Ureter (tissue), 1 donor: ENCODE results near the gene OR52N4. TPM values are rescaled to one million over a fixed set of nuclear protein-coding genes. Genes with fewer than 3 reads are reported as not detected.
"Not testable (repeated sequence)": the region's sequence is repeated elsewhere in the genome, so short reads cannot be mapped to it uniquely, and the experiment has no call there.

ENCODE experiments used
- DNase-seq: peaks from one replicate; pipeline ENCODE4 v3.0.0-alpha.2; 2020; ENCODE audit warnings: low spot score
- total RNA-seq: library from RNA; stranded (reverse); gene quantifications from one replicate; pipeline ENCODE4 v1.2.4, GENCODE V29; 2023
- donor health status: DM: yes; HTN: yes; CAD: no.

Gene OR52N4
- 0.75 TPM for total RNA-seq

DNA sequence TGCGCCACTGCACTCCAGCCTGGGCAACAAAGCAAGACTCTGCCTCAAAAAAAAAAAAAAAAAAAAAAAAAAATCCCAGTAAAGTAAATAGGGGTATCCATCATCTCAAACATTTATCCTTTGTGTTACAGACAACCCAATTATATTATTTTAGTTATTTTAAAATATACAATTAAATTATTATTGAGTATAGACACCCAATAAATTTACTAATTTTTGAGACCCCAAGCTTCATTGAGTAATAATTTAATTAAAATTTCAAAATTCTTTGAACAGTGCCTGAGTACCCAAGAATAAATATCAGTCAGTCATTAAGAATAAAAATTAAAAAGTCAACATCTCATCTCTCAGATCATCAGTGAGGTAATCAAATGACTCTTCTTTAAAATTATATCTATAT is at the start of gene OR52N4:
TSS of gene OR52N4 (plus strand) at position 301 of the 400 bp plus-strand sequence. CDS start 498 bp downstream, outside the sequence.
- no peak for DNase-seq

DNA sequence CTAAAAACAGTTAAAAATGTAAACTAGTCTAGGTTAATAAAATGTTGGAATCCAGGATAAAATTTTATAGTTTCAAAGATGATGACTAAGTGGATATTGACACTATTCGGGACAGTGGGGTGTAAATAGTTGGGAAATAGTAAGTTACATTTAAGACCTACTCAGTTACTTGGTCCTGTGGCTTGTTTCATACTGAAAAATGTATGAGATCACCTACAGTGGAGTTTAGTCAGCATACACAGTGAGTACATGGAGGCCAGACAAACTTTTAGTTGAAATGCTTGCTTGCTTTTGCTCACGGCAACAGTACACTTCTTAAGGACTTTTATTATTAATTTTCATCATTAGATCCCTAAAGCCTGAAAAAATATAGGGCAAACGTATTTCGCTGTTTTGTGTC is 48.4 kb upstream of the OR52N4 start:
- DNase-seq, result no peak

DNA sequence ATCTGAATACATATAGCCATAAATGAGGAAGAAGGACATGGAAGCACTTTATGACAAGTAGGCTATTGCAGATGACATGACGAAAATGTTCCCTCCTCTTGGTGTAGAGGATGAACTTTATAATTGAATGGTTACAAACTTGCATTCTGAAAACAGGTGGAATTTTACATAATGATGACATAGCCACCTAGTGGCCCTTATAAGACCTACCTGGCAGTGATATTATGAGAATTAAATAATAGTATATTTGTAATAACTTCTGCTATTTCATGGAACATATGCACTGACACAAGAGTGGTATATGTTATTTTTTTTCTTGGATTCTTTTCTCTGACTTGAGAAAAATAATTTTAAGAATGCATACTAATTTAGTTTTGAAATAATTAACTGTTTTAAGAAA is 41.5 kb upstream of the OR52N4 start:
- DNase-seq, result no peak

DNA sequence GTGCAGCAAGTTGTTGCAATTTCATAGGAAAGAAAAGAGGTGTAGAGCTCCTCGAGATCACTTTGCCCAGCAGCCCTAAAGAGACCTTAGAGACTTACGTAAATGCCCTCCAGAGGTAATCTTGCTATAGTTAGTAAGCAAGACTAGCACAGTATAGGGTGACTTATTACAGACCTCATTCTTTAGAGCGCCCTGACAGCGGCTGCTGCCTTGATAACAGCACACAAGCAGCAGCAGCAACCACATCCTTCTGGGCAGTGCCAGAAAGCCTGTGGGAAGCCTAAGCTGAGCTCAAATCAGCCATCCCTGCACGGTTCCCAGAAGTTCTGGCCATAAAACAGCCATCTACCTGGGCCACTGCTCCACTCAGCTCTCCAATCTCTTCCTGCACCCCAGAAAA is 40.3 kb upstream of the OR52N4 start:
- no peak for DNase-seq

DNA sequence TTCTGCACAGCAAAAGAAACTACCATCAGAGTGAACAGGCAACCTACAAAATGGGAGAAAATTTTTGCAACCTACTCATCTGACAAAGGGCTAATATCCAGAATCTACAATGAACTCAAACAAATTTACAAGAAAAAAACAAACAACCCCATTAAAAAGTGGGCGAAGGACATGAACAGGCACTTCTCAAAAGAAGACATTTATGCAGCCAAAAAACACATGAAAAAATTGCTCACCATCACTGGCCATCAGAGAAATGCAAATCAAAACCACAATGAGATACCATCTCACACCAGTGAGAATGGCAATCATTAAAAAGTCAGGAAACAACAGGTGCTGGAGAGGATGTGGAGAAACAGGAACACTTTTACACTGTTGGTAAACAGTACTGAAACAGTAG is 37.5 kb upstream of the OR52N4 start:
- DNase-seq, result not testable (repeated sequence)

DNA sequence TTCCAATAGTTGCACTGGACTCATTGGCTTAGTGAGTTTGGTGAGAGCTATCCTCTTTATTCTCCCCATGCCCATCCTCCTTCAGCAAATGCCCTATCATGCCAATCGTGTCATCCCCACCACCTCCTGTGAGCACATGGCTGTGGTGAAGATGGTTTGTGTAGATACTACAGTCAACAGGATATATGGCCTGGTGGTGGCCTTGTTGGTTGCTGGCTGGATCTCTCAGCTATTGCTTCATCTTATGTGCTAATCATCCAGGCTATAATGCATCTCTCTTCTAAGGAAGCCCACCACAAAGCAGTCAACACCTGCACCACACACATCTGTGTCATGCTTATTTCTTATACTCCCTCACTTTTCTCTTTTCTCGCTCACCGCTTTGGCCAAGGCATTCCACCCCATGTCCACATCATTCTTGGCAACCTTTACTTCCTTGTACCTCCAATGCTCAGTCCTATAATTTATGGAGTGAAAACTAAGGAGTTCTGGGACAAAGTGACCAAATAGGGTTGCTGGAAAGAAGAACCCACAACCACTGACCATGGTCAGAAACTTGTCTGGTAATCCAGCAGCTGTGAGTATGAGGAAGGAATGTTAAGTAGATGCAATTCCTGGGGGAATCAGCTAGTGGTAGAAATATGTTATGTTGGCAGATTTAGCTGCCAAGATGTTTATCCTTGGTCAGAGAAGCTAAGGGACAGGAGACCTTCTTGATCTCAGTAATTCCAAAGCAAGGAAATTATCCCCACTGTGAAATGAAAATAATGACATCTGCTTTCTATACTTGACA is 34.1 kb upstream of the OR52N4 start:
- DNase-seq, result no peak

DNA sequence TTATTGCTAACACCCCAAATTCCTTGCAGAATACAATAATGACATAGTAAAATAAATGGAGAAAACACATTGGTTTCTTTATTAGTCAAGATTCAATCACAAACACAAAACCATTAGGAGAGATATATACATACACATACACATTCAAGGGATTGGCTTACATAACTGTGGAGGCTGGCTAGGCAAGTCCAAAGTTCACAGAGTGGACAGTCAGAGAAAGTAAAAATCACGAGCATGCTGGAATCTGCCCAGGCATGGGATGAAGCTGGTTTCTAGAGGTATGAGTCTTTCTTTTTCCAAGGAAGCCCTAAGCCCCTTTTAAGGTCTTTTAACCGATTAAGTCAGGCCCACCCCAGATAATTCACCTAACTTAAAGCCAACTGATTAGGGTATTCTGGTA is 31.4 kb upstream of the OR52N4 start:
- DNase-seq, result no peak

DNA sequence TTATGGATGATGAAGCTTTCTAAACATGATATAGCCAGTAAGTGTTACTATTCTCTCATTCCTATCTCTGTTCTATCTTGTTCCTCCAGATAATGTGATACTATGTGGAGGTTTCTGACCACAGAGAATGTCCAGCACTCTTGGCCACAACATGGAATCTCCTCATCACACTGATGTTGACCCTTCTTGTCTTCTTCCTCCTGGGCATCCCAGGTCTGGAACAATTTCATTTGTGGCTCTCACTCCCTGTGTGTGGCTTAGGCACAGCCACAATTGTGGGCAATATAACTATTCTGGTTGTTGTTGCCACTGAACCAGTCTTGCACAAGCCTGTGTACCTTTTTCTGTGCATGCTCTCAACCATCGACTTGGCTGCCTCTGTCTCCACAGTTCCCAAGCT is 27.7 kb upstream of the OR52N4 start:
- DNase-seq, result no peak

DNA sequence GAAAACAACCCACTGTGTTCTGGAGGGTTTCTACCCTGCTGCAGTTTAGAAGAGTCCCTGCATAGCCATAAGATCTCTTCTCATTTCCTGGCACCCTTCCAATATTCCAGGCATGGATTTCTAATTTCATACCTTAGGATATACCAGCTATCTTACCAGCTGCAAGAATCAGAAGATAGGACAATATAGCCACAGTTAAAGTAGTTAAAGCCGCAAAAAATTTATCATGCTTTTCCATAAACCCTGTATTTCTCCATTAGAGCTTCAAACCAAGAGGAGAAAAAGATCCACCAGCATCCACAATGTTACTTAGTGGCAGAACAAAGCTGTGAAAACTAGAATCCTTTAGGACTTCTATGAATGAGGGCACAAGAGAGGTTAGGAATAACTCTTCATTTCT is 26.4 kb upstream of the OR52N4 start:
- no peak for DNase-seq

DNA sequence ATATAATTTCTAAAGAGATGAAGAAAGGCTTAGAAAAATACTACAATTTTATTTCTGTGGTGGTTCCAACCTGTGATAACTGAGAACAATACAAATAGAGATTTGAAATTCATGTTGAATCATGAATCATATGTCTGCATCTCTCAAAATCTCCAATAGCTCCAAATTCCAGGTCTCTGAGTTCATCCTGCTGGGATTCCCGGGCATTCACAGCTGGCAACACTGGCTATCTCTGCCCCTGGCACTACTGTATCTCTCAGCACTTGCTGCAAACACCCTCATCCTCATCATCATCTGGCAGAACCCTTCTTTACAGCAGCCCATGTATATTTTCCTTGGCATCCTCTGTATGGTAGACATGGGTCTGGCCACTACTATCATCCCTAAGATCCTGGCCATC is 17.6 kb upstream of the OR52N4 start, which contains the start of gene OR56B1:
TSS of gene OR56B1 (plus strand) at position 53 of the 400 bp plus-strand sequence. CDS start at position 122, 69 bp downstream.
- no peak for DNase-seq

DNA sequence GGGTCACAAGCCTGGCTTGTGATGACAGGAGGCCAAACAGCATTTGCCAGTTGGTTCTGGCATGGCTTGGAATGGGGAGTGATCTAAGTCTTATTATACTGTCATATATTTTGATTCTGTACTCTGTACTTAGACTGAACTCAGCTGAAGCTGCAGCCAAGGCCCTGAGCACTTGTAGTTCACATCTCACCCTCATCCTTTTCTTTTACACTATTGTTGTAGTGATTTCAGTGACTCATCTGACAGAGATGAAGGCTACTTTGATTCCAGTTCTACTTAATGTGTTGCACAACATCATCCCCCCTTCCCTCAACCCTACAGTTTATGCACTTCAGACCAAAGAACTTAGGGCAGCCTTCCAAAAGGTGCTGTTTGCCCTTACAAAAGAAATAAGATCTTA is 17.0 kb upstream of the OR52N4 start:
- no peak for DNase-seq

DNA sequence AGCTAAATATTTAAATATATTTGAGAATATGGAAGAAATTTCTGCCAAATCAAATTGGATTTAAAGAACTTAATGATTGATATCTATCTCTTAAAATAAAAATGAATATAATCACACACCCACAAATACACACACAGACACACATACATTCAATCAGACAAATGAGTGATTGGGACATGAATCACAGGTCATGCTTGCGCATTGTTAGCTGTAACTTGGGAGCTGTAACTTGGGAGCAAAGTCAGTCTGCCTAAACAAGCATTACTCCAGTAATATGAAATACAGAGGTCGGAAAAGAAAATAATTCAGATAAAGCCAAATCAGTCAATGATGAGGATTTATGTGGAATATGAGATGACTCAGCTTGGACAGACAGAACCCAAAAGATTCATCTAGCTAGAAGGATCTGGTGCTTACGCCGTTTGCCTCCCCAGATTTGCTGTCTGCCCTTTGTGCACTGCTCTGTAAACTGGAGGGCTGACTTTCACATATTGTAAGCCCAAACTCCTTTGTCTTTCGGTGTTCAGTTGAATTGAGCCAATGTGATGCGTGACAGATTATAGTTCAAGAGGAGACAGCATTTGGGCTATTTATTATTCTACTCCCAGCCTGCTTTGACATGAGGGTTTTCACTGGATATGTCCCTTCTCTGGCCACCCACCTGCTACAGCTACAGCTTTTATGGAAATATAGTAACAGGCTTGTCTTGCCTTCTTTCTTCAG is 16.2 kb upstream of the OR52N4 start:
- DNase-seq, result no peak

DNA sequence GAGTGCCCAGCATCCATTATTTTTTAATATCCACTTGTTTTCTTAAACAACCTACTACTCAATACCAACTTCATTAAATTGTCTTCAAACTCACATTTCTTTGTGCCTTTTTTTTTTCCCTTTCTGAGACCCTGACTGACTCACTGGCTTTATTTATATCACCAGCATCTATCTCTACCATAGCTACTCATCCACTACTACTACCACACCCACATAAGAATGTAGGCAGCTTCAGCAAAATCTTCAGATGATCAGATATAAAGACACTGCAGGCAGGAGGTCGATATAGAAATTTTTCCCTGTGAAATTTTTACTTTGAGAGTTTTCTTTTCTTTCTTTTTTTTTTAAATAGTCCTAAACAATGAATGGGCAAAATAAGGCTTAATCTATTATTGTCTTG is 15.6 kb upstream of the OR52N4 start:
- DNase-seq, result no peak

DNA sequence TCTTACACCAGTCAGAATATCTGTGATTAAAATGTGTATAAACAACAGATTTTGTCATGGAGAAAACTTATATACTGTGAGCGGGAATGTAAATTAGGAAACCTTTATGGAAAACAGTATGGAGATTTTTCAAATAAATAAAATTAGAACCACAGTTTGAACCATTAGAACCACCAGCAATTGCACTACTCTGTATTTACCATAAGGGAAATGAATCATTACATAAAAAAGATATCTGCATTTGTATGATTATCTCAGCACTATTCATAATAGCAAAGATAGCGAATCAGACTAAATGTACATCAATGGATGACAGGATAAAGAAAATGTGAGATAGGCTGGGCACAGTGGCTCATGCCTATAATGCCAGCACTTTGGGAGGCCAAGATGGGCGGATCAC is 7.4 kb upstream of the OR52N4 start:
- DNase-seq, result no peak

DNA sequence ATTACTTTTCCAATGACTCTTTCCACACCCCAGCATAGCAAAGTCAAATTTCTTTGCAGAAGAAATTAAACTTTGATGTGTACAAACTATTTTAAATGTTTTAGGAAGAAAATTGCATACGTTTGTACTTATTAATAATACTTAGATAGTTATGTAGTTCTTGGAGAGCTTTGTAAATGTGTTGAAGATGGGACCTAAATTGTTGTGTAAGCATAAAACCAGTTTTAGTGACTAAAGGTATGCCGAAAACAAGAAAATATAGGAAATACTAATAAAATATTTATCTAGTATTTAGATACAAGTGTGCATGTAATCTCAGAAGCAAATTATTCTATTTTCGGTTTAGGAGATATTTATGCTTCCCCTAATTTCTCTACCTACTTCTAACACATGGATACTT is 4.2 kb upstream of the OR52N4 start:
- DNase-seq, result no peak

DNA sequence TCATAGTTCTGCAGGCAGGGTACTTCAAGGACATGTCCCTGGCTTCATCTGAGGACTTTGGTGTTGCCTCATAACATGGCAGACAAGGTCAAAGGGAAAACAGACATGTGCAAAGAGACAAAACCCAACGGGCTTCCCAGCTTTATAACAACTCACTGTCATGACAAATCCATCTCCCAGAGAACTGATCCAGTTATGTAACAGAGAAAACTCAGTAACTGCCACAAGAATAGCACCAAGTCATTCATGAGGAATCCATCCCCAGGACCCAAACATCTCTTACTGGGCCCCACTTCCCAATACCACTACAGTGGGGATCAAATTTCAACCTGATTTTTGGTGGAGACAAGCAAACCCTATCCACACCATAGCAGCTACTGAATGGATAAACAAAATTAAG is 13.0 kb downstream of the OR52N4 start:
- DNase-seq, result no peak

DNA sequence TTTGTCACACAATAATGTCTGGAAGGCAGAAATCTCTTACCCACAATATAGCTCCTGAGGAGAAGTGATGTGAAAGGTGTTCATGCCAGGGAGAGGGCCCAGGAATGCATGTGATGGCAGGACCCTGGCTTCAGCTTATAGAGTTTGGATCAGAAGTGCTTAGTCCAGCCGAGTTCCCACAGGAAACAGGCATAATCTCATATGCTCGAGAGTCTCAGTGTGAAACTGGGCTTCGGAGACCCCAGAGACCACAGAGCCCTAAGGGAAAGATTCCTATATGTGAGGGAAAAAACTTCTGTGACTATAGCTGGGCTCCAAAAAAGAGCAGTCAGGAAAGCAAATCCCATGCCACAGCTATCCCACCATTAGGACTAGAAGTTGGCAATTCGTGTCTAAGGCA is 29.2 kb downstream of the OR52N4 start, which contains the start of gene OR52N5:
TSS of gene OR52N5 (minus strand) at position 101 of the 400 bp plus-strand sequence. CDS start 4,721 bp downstream, outside the sequence.
- DNase-seq, result no peak

DNA sequence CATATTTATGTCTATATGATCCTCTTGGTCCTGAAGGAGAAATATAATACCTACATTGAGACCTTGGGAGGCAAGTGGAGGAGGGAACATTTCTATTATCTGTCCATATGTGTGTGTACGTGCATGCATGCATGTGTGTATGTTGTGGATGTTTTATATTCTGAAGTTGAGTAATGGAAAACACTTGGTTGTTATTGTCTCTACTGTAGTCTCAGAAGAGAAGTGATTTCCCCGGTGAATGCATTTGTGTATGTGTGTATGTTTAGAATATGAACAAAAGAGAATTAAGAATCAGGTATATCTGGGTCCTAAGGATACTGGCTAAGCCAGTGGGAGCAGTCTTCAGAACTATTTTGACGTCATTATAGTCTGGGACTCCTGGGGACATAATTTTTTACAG is 37.1 kb downstream of the OR52N4 start, which contains the start of gene OR52N1:
TSS of gene OR52N1 (minus strand) at position 101 of the 400 bp plus-strand sequence. CDS start 2,449 bp downstream, outside the sequence.
- no peak for DNase-seq

DNA sequence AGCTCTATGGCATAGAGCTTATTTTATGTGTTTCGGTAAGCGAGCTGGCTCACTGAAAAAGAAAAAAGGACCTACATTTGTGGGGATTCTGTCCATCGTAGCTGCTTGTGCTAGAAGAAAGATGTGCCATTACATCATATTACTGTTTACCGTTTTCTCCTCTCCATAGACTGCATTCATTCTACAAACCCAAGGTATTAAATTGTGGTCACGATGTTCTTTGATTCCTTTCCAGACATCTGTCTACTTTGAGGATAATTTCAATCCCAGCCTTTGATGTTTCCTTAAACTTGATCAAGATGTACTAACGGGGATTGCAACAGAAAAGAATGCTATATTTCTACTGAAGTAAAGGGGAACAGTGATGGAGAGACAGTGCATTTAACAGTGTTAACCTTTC is 42.5 kb downstream of the OR52N4 start:
- no peak for DNase-seq

DNA sequence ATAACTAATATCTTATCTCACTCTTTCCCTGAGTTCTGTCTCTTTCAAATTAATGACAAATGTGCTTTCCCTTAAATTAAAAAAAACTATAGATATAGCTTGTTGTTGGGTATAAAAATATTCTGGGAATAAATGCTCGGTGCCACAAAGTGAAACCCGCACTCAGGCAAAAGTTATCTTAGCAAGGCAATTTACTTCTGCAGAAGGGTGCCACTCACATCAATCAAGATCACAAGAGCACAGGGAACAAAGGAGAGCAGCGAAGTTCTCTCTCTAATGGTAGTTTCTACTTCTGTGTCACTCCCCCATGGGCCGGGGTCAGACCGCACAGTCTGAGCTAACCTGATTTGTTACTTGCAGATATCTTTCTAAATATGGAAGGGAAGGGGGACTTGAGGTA is 49.9 kb downstream of the OR52N4 start:
- DNase-seq, result no peak
